Gastroesophageal sphincter (tissue), 4 donors: ENCODE measurements around the gene SLC7A1. TPM values are rescaled to one million over a fixed set of nuclear protein-coding genes. Genes with fewer than 3 reads are reported as not detected.

Source experiments
- ATAC-seq: fragments of 150-250 bp; one replicate; pipeline ENCODE4 v1.9.1; 2016; ENCODE audit warnings: mild to moderate bottlenecking, moderate library complexity
- H3K27ac ChIP-seq, 4 donors: fragments of 200-600 bp; sonication (generic) in 3 of 4; 1 replicate in 3 of 4; 2 replicates in 1 of 4; pipeline ENCODE4 v1.5.1; 2016 to 2019
- H3K27me3 ChIP-seq: fragments of 200-600 bp; sonication (generic); one replicate; pipeline ENCODE4 v1.5.1; 2019
- H3K36me3 ChIP-seq, 2 donors: fragments of 200-600 bp; sonication (generic); one replicate each; pipeline ENCODE4 v1.5.1; 2019; ENCODE audit warnings: control low read depth in 1 of 2
- H3K4me1 ChIP-seq, 3 donors: fragments of 200-600 bp; sonication (generic); 1 replicate in 2 of 3; 2 replicates in 1 of 3; pipeline ENCODE4 v1.5.1; 2016 to 2019; ENCODE audit warnings: control low read depth in 2 of 3
- H3K4me3 ChIP-seq, 2 donors: fragments of 200-600 bp; sonication (generic); one replicate each; pipeline ENCODE4 v1.5.1; 2019; ENCODE audit warnings: mild to moderate bottlenecking in 1 of 2, moderate library complexity in 1 of 2
- H3K9me3 ChIP-seq, 3 donors: fragments of 200-600 bp; sonication (generic); one replicate each; pipeline ENCODE4 v1.5.1; 2017 to 2019; ENCODE audit warnings: control low read depth in 2 of 3
- CTCF ChIP-seq, 4 experiments: fragments of 200-600 bp in 2 of 4; fragments of 450-650 bp in 2 of 4; sonication (generic) in 1 of 4; IDR thresholded peaks; one replicate each; pipeline ENCODE4 v1.5.1; 2017 to 2019; ENCODE audit warnings: antibody characterized with exemption in 4 of 4, mild to moderate bottlenecking in 2 of 4, moderate library complexity in 2 of 4
- EP300 ChIP-seq: sonication (generic); formaldehyde crosslinking; IDR thresholded peaks from one replicate; pipeline ENCODE4 v1.6.1; 2017; ENCODE audit warnings: antibody characterized with exemption, mild to moderate bottlenecking
- POLR2A ChIP-seq, 2 donors: fragments of 450-650 bp; IDR thresholded peaks; one replicate each; pipeline ENCODE4 v1.6.1; 2017; ENCODE audit warnings: antibody characterized with exemption in 2 of 2, mild to moderate bottlenecking in 2 of 2, moderate library complexity in 1 of 2
- POLR2AphosphoS5 ChIP-seq: sonication (generic); formaldehyde crosslinking; IDR thresholded peaks from one replicate; pipeline ENCODE4 v1.6.1; 2017; ENCODE audit warnings: antibody characterized with exemption
- WGBS, 2 donors: methylation state at CpG; one replicate each; pipeline ENCODE4 v1.1.5; 2018; ENCODE audit warnings: low coverage in 1 of 2; 5-methylcytosine and 5-hydroxymethylcytosine counted together
- total RNA-seq, 4 donors: library from RNA; depleted of rRNA; stranded (reverse); fragments of >200 nt; gene quantifications; one replicate each; pipeline ENCODE4 v1.1.0, GENCODE V29; 2016

Gene SLC7A1
- total RNA-seq, 4 donors from 2014 or later: 13.5 to 33.8 (median 22.1) TPM

- no peak for TF ChIP-seq EP300
- ATAC-seq: peak; percentile 71
- Histone ChIP-seq H3K27me3 (no peaks in the 10 kb centered on the region), H3K36me3 (peaks cover 0 to 84% of the 10 kb centered on the region in 2 donors), H3K9me3 (no peaks in the 10 kb centered on the region), H3K4me3 (no peak overlapping the region), H3K27ac (no peak overlapping the region), H3K4me1 (no peaks in the 10 kb centered on the region)
- 100% methylated on average over 4 of the region's 23 CpGs; no CpG with 5 or more reads in 1 of the 2 donors for WGBS, 2 donors
Observed at GRCh38 chr13:29523199-29523961, 72.1 kb downstream of the SLC7A1 start.

GRCh38 chr13:29522044-29522685 is 73.3 kb downstream of the SLC7A1 start:
- peaks cover 0 to 84% of the 10 kb centered on the region in 2 donors for H3K36me3 ChIP-seq
- H3K27ac ChIP-seq: no peak overlapping the region
- no peaks in the 10 kb centered on the region for H3K9me3 ChIP-seq
- H3K27me3 ChIP-seq: no peaks in the 10 kb centered on the region
- TF ChIP-seq POLR2AphosphoS5 (no peak), POLR2A (IDR thresholded peaks at IDR 0.05) (no peak), EP300 (no peak), CTCF (IDR thresholded peaks at IDR 0.05) (no peak)
- 81 to 94% methylated on average over 9 to 15 of the region's 16 CpGs for WGBS, 2 donors
- peak; percentile 53 for ATAC-seq
- H3K4me3 ChIP-seq: no peak overlapping the region
- no peaks in the 10 kb centered on the region for H3K4me1 ChIP-seq

- peaks cover 0 to 84% of the 10 kb centered on the region in 2 donors for H3K36me3 ChIP-seq
- H3K27ac ChIP-seq: no peak overlapping the region
- no peak for TF ChIP-seq EP300
- TF ChIP-seq POLR2A (IDR thresholded peaks at IDR 0.05): no peak
- no peak for TF ChIP-seq POLR2AphosphoS5
- TF ChIP-seq CTCF (IDR thresholded peaks at IDR 0.05): no peak
- H3K9me3 ChIP-seq: no peaks in the 10 kb centered on the region
- H3K27me3 ChIP-seq: no peaks in the 10 kb centered on the region
- H3K4me1 ChIP-seq: no peaks in the 10 kb centered on the region
- H3K4me3 ChIP-seq: no peak overlapping the region
- 94% methylated on average over 10 of the region's 14 CpGs; no CpG with 5 or more reads in 1 of the 2 donors for WGBS, 2 donors
- no peak for ATAC-seq
Observed at GRCh38 chr13:29521336-29521735, 74.2 kb downstream of the SLC7A1 start.

DNA sequence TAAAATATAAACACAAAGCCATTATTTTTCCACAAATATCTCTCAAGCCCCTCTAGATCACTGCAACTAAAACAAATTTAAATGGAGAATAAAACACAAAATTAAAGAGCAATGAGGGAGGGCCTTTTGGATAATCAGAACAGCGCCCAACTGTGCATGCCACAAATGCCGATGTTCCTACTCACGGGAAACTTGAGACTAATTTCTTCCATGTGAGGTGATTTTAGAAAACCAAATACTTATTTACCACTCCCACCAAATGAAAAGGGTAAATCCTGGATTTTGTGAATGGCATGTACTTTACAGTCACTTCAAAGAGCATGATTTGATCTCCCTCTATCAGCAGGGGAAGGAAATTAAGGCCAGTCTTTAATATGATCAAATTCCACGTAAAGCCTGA is 74.8 kb downstream of the SLC7A1 start:
- TF ChIP-seq CTCF (IDR thresholded peaks at IDR 0.05): no peak
- no peak for TF ChIP-seq POLR2A (IDR thresholded peaks at IDR 0.05)
- no peak for TF ChIP-seq POLR2AphosphoS5
- no peak for TF ChIP-seq EP300
- Histone ChIP-seq H3K36me3 (peaks cover 0 to 87% of the 10 kb centered on the region in 2 donors), H3K27ac (no peak overlapping the region), H3K27me3 (no peaks in the 10 kb centered on the region), H3K4me1 (no peaks in the 10 kb centered on the region), H3K4me3 (no peak overlapping the region), H3K9me3 (no peaks in the 10 kb centered on the region)
- WGBS, 2 donors: 61 to 82% methylated on average over 3 to 4 of the region's 4 CpGs
- no peak for ATAC-seq

DNA sequence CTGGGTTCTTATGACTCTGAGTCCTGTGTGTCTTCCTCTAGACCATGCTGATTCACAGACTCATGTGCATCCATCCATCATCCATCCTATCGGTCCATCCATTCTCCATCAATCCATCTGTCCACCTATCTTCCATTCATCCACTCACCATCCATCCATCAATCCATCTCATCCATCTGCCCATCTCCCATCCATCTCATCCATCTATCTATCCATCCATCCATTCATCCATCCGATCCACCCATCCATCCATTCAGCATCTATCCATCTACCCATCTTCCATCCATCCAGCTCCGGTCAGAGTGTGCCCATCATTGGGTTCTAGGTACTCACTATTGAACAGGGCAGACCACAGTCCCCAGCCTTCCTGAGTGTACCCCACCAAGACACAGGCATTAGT is 75.6 kb downstream of the SLC7A1 start:
- TF ChIP-seq CTCF (IDR thresholded peaks at IDR 0.05) (no peak), POLR2A (IDR thresholded peaks at IDR 0.05) (no peak)
- Histone ChIP-seq H3K36me3 (peaks cover 0 to 87% of the 10 kb centered on the region in 2 donors), H3K4me3 (no peak overlapping the region), H3K27me3 (no peaks in the 10 kb centered on the region), H3K4me1 (no peaks in the 10 kb centered on the region), H3K9me3 (no peaks in the 10 kb centered on the region), H3K27ac (no peak overlapping the region)
- ATAC-seq: no peak
- 98 to 100% methylated on average over 3 of the region's 3 CpGs for WGBS, 2 donors
